GM10248 (cell line): Measurements from ENCODE around the gene PLEKHA6.

Source experiments
- CTCF ChIA-PET: fragments of 300-600 bp; sonication (Branson Sonifier 250); formaldehyde crosslinking; extraction: SDS; loops from one replicate; lab custom pipeline; 2021; ENCODE audit warnings: antibody characterized with exemption; lab: Yijun Ruan, JAX
- POLR2A ChIA-PET: fragments of 350-650 bp; sonication (Branson Sonifier 250); formaldehyde crosslinking; extraction: SDS; loops from one replicate; lab custom pipeline; 2020; ENCODE audit warnings: antibody characterized with exemption; lab: Yijun Ruan, JAX
- DNase-seq: peaks from one replicate; pipeline ENCODE4 v3.0.0; 2012; ENCODE audit errors: extremely low spot score
- TF ChIP-seq, protein P1 (sequence below): IDR thresholded peaks from 2 replicates; pipeline ENCODE4 v1.5.1; 2012; ENCODE audit warnings: mild to moderate bottlenecking, low read depth; ENCODE audit errors: extremely low read depth, missing control alignments, control extremely low read depth

Gene PLEKHA6

DNA sequence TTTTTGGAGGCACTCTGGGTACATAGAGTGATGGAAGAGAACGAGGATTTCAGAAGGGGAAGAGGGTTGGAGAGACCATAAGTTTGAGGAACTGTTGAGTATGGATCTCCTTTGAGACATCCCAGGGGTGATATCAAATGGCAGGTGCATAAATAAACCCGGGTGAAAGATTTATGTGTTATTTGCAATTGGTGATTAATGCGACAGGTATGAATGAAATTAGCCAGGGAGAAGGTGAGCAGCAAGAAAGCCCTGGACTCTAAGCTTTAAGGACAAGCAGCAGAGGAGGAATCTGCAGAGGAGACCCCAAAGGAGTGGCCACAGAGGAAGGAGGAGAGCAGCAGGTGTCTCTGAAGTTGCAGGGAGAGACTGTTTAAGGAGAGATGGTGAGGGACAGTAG, 184.8 kb downstream of the PLEKHA6 start:
- ChIA-PET CTCF (interaction anchor here (0.8 to 4.5 kb wide), 5 partner anchors 9 to 186 kb away, joined by 3 to 24 read pairs (median 3); partner anchors contain the start of gene REN), POLR2A (no interaction called here)
- DNase-seq, result no peak
- TF ChIP-seq, protein P1, sequence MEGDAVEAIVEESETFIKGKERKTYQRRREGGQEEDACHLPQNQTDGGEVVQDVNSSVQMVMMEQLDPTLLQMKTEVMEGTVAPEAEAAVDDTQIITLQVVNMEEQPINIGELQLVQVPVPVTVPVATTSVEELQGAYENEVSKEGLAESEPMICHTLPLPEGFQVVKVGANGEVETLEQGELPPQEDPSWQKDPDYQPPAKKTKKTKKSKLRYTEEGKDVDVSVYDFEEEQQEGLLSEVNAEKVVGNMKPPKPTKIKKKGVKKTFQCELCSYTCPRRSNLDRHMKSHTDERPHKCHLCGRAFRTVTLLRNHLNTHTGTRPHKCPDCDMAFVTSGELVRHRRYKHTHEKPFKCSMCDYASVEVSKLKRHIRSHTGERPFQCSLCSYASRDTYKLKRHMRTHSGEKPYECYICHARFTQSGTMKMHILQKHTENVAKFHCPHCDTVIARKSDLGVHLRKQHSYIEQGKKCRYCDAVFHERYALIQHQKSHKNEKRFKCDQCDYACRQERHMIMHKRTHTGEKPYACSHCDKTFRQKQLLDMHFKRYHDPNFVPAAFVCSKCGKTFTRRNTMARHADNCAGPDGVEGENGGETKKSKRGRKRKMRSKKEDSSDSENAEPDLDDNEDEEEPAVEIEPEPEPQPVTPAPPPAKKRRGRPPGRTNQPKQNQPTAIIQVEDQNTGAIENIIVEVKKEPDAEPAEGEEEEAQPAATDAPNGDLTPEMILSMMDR, result no peak

DNA sequence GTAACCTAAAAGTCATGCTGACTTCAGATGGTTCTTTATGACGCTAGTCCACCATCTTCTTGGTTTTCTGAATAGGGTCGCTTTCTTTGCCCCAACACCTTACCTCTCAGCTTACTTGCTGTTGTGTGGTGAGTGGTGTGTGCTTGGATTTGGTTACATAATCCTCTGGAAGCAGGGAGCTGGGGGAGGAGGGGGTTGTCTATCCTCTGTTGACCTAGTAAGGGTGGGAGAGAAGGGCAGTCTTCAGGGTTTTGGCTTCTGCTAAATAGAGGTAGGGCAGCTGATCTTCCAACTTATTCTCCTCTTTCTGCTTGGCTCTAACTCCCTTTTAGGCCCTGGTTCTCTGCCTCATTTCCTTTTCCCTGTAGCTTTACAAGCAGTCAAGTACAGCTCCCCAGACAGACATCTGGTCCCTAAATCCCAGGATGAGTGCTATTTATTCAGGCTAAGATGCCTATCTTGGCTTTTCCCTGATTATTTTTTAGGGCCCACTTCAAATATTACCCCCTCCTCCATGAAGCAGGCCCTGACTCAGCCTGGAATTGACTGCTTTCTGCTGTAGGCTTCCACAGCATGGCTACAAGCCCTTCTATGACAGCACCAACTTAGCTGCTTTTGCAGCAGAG, 187.2 kb downstream of the PLEKHA6 start:
- CTCF ChIA-PET, result interaction anchor here (1.1 to 4.5 kb wide), 4 partner anchors 9 to 190 kb away, joined by 3 to 24 read pairs (median 6); no protein-coding TSS in a partner anchor
- TF ChIP-seq, protein P1, result no peak
- POLR2A ChIA-PET, result no interaction called here
- DNase-seq, result no peak

DNA sequence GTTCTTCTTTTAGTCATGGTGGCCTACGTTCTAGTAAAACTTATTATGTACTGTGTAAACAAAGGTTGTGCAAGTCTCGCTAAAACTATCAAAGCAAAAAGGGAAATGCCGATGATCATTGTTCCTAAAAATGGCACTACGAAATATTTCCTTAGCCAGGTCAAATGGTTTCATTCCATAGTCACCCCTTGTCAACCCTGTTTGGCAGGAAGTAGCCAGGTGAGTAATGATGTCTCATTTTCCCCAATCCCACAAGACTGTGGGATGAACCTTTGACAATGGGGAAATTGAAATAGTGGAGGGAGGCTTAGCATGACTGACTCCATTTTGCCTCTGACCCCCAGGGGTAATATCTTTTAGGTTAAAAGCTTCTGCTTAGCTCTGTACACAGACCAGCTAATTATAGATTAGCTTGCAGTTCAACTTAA, 188.0 kb downstream of the PLEKHA6 start:
- ChIA-PET POLR2A (no interaction called here), CTCF (interaction anchor here (2.3 to 4.5 kb wide), 2 partner anchors 9 to 191 kb away, joined by 7 to 24 read pairs; no protein-coding TSS in a partner anchor)
- TF ChIP-seq, protein P1, result no peak
- no peak for DNase-seq

DNA sequence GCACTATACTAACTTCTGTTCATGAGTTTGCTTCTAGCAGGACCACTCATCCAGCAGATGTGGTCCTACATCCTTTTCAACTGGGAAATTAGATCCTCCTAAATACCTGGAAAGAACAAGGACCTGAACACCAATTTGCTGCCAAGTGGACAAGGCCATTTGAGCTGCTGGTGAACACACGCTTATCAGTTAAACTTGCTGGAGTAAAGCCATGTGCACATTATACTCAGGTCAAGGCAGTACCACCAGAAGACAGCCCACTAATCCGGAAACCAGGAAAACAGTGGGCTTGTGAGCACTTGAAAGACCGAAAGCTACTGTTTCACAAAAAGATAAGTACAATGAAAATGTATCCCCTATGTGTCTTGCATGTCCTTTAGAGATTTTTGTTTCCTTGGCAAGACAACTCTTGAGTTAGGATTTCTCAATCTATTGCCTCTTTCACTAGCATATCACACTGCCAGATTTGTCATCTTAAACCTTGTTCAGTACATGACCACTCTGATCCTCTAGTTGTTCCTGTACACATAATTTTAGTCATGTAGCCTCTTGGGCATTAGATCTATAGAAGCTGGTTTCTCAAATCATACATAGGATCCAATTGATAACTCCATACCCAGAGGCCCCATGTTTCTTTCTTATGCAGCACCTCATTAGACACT, 189.1 kb downstream of the PLEKHA6 start:
- ChIA-PET CTCF (interaction anchor here (1.2 to 4.5 kb wide), 3 partner anchors 8 to 57 kb away, joined by 3 to 24 read pairs (median 5); no protein-coding TSS in a partner anchor), POLR2A (no interaction called here)
- no peak for DNase-seq
- TF ChIP-seq, protein P1, result no peak

DNA sequence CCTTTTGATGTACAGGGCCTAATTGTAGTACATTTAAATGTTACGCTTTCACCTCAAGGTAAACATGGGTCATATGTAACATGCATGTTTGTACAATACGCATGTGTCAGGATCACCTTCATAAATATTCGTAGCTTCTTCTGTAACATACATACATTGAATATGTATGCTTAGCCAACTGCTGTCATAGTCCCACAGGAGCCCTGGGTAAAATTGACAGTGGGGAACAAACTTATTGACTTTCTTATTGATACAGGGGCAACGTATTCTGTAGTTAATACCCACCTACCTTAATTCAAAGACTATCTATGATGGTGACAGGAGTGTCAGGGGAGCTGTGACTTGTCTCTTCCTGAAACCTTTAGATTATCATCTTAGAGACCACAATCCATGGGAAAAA, 189.9 kb downstream of the PLEKHA6 start:
- no peak for DNase-seq
- ChIA-PET POLR2A (no interaction called here), CTCF (interaction anchor here (0.9 to 10.8 kb wide), 6 partner anchors 10 to 577 kb away, joined by 3 to 110 read pairs (median 4); partner anchors contain the start of gene PLEKHA6)
- TF ChIP-seq, protein P1, result no peak
